Measurements from ENCODE around the gene CDC16.

- no peak for TF ChIP-seq GATA3 (IDR thresholded peaks at IDR 0.05; ENCODE audit: low read depth, low read length)
- TF ChIP-seq GATA2 (IDR thresholded peaks at IDR 0.05; ENCODE audit: low read depth, low read length): no peak
These were observed 7.9 kb upstream of the CDC16 start for GRCh38 chr13:114226699-114227323.

All from SH-SY5Y (cell line).